Measurements from ENCODE around the gene ENG.

DNA sequence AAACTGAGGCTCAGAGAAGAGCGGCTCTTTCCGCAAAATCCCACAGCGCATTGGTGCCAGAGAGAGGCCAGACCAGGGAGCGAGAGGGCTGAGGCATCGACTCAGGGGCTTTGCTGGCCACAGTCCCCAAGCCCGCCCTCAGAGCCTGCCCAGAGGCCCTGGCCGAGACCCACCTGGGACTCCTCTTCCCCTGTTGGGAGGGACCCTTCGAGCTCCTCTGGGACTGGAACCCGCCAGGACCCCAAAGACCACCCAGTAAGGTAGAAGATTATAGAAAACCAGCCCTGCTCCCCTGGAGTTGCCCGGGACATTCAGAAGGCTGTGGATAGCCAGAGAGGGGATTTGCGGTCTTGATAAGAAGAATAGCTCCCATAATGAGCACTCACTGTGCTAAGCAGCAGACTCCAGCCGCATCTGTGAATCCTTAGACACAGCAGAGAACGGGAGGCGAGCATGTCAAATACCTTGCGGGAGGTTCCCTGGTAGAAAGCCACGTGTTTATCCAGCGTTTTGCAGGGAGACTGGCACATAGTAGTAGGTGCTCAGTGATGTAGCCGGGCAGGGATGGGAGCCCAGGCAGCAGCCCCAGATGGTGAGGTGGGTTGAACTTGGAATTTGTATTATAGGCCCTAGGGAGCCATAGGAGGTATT, 23.7 kb upstream of the ENG start:
- no peak for TF ChIP-seq GATA2 (IDR thresholded peaks at IDR 0.05; ENCODE audit: low read depth, low read length)
- TF ChIP-seq GATA3 (IDR thresholded peaks at IDR 0.05; ENCODE audit: low read depth, low read length): no peak
